ENCODE results near the gene EXOC3L4. TPM values are rescaled to one million over a fixed set of nuclear protein-coding genes. Genes with fewer than 3 reads are reported as not detected.

EXOC3L4 gene
- total RNA-seq, 1 donor from 2014 or later: not detected

DNA sequence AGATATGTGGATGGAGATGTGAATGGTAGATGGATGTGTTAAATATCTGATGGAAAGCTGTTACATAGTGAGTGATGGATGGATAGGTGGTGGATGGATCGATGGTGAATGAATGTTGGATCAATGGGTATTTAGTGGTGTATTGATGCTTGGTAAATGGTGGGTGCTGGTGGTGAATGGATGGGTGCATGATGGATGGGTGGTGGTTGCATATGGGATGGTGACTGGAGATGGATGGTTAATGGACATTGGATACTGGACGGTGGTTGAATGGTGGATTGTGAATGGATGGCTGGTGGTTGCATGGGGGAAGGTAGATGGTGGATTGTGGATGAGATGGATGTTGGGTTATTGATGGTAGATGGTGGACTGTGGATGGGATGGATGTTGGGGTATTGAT is 12.6 kb upstream of the EXOC3L4 start:
- Histone ChIP-seq H4K20me1 (ENCODE audit: insufficient read depth, low read length) (no peaks in the 10 kb centered on the region), H2AFZ (ENCODE audit: low read depth, low read length) (no peak overlapping the region), H3K9me3 (ENCODE audit: insufficient read depth, low read depth, low read length) (no peaks in the 10 kb centered on the region), H3K27me3 (ENCODE audit: insufficient read depth, low read length) (peaks cover 11% of the 10 kb centered on the region), H3K27ac (ENCODE audit: low read depth, low read length) (no peak overlapping the region), H3K4me3 (ENCODE audit: insufficient read depth, low read depth, low read length) (no peak overlapping the region), H3K4me2 (ENCODE audit: low read length) (no peak overlapping the region), H3K4me1 (ENCODE audit: insufficient read depth, low read length) (no peaks in the 10 kb centered on the region), H3K36me3 (ENCODE audit: insufficient read depth, low read length) (no peaks in the 10 kb centered on the region), H3K9ac (ENCODE audit: low read length) (no peak overlapping the region), H3K79me2 (ENCODE audit: insufficient read depth, low read length) (no peaks in the 10 kb centered on the region)
- TF ChIP-seq EZH2 (IDR thresholded peaks at IDR 0.05; ENCODE audit: insufficient read depth, low read length): no peak
- TF ChIP-seq, protein P1, sequence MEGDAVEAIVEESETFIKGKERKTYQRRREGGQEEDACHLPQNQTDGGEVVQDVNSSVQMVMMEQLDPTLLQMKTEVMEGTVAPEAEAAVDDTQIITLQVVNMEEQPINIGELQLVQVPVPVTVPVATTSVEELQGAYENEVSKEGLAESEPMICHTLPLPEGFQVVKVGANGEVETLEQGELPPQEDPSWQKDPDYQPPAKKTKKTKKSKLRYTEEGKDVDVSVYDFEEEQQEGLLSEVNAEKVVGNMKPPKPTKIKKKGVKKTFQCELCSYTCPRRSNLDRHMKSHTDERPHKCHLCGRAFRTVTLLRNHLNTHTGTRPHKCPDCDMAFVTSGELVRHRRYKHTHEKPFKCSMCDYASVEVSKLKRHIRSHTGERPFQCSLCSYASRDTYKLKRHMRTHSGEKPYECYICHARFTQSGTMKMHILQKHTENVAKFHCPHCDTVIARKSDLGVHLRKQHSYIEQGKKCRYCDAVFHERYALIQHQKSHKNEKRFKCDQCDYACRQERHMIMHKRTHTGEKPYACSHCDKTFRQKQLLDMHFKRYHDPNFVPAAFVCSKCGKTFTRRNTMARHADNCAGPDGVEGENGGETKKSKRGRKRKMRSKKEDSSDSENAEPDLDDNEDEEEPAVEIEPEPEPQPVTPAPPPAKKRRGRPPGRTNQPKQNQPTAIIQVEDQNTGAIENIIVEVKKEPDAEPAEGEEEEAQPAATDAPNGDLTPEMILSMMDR (IDR thresholded peaks at IDR 0.05; ENCODE audit: insufficient read depth, low read depth, low read length): no peak
- Mint-ChIP-seq H3K4me1 (ENCODE audit: low read depth, unreplicated experiment) (no peaks in the 10 kb centered on the region), H3K36me3 (ENCODE audit: low read depth, unreplicated experiment) (no peaks in the 10 kb centered on the region), H3K4me3 (ENCODE audit: unreplicated experiment) (no peak overlapping the region), H3K27ac (ENCODE audit: unreplicated experiment) (no peak overlapping the region), H3K27me3 (ENCODE audit: low read depth, unreplicated experiment) (peaks cover 12% of the 10 kb centered on the region), H3K9me3 (ENCODE audit: unreplicated experiment) (no peaks in the 10 kb centered on the region)
- FAIRE-seq: no peak
- DNase-seq (ENCODE audit: low read depth): no peak

DNA sequence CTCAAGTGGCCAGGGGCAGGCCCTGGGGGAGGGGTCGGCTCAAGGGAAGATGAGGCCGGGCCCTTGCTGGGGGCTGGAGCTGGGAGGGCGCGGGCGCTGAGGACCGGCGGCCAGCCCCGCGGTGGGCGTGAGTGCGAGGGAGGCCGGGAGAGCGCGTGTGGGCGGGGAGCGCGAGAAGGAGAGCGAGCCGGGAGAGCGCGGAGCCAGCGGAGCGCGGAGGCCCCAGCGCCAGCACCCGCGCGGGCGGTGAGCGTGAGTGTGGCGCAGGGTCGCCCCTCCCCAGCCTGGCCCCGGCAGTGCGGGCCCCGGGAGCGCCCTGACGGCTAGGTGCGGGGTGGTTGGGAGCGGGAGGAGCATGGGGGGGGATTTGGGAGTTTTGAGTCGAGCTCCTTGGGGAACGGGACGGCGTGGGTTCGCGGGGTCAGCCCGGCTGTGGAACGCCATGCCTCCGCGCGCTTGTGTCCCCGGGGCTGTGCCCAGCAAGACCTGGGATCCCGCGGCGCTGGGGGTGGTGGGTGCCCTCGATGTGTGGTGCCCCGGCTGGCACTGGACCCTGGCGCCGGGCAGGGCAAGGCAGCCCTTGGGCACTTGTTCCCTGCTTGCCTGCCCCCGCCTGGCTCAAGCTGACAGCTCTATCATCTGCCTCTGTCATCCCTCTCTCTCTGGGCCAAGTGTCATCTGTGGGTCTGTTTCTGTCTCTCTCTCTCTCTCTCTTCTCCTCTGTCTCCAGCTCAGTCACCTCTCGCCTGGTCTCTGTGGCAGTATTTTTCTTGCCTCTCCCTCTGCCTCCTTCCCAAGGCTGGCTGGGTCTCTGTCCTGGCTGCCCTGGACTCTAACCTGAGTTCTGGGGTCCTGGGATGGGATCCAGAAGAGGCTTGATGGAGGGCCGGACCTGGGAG is 10.3 kb upstream of the EXOC3L4 start, which contains the start of gene LBHD2:
Gene LBHD2 (plus strand): TSS at position 190 of the 899 bp plus-strand sequence. CDS start 1,803 bp downstream, outside the sequence.
- Histone ChIP-seq H3K4me1 (ENCODE audit: insufficient read depth, low read length) (no peaks in the 10 kb centered on the region), H3K36me3 (ENCODE audit: insufficient read depth, low read length) (no peaks in the 10 kb centered on the region), H3K27me3 (ENCODE audit: insufficient read depth, low read length) (peaks cover 15% of the 10 kb centered on the region), H3K4me2 (ENCODE audit: low read length) (peak within 1 kb of the TSS; percentile 60), H3K4me3 (ENCODE audit: insufficient read depth, low read depth, low read length) (no peak within 1 kb of the TSS), H4K20me1 (ENCODE audit: insufficient read depth, low read length) (no peaks in the 10 kb centered on the region), H3K27ac (ENCODE audit: low read depth, low read length) (no peak within 1 kb of the TSS), H3K9ac (ENCODE audit: low read length) (no peak within 1 kb of the TSS), H3K79me2 (ENCODE audit: insufficient read depth, low read length) (no peaks in the 10 kb centered on the region), H2AFZ (ENCODE audit: low read depth, low read length) (no peak within 1 kb of the TSS), H3K9me3 (ENCODE audit: insufficient read depth, low read depth, low read length) (no peaks in the 10 kb centered on the region)
- DNase-seq (ENCODE audit: low read depth): no peak
- H3K36me3 Mint-ChIP-seq (ENCODE audit: low read depth, unreplicated experiment): no peaks in the 10 kb centered on the region
- TF ChIP-seq, protein P1 (IDR thresholded peaks at IDR 0.05; ENCODE audit: insufficient read depth, low read depth, low read length): no peak
- TF ChIP-seq EZH2 (IDR thresholded peaks at IDR 0.05; ENCODE audit: insufficient read depth, low read length): no peak
- no peak for FAIRE-seq
- H3K9me3 Mint-ChIP-seq (ENCODE audit: unreplicated experiment): no peaks in the 10 kb centered on the region
- H3K4me1 Mint-ChIP-seq (ENCODE audit: low read depth, unreplicated experiment): no peaks in the 10 kb centered on the region
- H3K27ac Mint-ChIP-seq (ENCODE audit: unreplicated experiment): no peak within 1 kb of the TSS
- H3K4me3 Mint-ChIP-seq (ENCODE audit: unreplicated experiment): peak within 1 kb of the TSS; percentile 50
- H3K27me3 Mint-ChIP-seq (ENCODE audit: low read depth, unreplicated experiment): peaks cover 23% of the 10 kb centered on the region

All from astrocyte (in vitro differentiated cells and primary cell).